HG03095 (cell line): Measurements from ENCODE around the gene TMPRSS11D.

Source experiments
- ATAC-seq: cut with Tn5 transposase; IDR thresholded peaks from one replicate; pipeline ENCODE4 v1.9.1; 2021; ENCODE audit warnings: moderate library complexity; ENCODE audit not compliant: unreplicated experiment

TMPRSS11D gene

GRCh38 chr4:67886281-67886680 lies 2.5 kb upstream of the TMPRSS11D start:
- ATAC-seq, result no peak

- no peak for ATAC-seq
Measured at GRCh38 chr4:67885762-67886161, 2.0 kb upstream of the TMPRSS11D start.

DNA sequence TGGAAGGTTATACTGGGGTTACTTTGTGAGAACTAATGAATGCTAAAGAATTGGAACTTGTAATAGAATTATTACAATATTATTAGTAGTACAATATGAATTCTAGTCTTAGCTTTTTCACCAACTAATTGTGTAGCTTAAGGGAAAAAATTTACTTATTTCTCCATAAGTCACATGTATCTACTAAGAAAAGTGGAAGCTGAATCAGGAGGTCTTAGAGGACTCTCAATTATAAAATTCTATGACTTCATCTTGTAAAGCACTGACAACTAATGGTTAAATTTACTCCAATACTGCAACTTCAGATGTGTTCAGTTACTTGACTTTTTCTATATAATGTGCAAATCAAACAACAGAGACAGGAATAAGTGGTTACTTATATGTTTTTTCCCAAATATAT lies 899 bp upstream of the TMPRSS11D start:
- ATAC-seq, result no peak

- ATAC-seq, result no peak
Measured at GRCh38 chr4:67883458-67883857, 344 bp downstream of the TMPRSS11D start.

DNA sequence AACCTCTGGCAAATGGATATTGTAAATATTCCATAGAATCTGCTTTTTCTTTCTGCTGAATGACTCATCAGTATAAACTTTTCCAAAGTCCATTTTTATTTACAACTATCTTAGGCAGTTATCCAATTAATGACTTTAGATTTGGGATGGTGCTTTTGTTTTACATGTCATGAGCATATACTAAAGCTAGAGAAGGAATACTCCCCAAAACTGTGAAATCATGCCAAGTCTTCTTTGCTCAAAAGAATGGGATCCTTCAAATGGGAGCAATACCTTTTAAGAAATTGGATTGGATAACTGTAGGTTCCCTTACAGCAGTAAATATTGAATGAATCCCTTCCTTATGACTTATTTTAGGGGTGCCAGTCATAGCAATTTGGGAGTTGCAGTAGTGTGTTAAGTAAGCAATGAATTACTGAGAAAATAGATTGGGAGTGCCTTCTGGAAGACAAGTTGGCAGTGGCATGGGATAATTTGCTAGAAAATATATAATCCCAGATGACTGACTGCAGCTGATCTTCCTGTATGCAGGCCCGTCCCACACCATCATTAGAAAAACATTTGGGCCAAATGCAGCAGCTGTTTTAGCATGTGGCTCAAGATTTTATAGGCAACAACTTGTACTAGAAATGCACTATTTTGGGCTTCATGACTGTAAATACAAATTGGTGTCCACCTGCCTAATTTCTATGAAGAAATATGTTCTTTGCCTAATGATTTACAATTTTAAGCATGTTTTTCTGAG lies 2.8 kb downstream of the TMPRSS11D start:
- no peak for ATAC-seq

GRCh38 chr4:67879486-67879885 lies 4.3 kb downstream of the TMPRSS11D start:
- ATAC-seq, result no peak

GRCh38 chr4:67877086-67877485 lies 6.7 kb downstream of the TMPRSS11D start:
- ATAC-seq, result no peak

GRCh38 chr4:67874986-67875385 lies 8.8 kb downstream of the TMPRSS11D start:
- no peak for ATAC-seq

DNA sequence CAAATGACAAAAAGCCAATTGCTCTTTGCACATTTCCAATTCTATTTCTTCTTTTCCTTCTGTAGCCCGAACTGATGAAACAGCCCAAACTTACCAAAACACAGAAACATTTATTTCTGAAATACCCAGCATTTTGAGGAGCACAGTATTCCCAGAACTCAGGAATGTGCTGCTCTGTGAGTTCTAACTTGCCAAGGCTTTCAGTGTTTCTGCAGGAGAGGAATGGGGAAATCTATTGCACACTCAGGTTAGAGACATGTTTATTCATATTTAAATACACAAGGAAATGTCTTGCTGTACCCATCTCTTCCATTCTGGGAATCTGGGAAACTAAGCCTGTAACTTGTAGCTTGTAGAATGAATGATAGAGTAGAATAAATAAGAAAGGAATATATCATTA lies 10.7 kb downstream of the TMPRSS11D start:
- ATAC-seq, result no peak

- peak; percentile 83 for ATAC-seq
Measured at GRCh38 chr4:67871867-67872266, 11.9 kb downstream of the TMPRSS11D start.

DNA sequence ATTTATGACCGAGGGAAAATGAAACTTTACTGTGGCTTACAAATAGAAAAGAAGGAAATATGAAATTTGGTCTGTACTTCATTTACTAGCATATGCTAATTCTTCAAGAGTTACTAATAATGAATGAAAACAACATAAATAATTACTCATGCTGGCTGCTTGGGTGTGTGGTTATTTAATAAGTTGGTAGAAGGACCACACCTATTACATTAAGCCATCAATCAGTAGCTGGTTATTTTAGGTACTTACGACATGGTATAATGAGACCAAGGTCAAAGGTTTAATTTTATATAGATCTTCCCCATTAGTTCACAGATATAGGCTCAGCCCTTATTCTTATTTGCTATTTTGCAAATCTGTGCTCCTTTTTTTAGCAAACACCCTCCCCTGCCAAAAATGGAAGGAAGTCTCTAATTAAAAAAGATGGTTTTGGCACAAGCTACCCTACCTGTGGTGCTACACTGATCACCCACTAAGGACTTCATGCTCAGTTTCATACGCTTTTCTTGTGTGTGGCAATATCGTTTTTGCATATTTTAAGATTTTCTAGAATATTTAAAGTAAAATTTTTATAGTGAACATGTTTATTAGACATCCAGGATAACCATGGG lies 14.1 kb downstream of the TMPRSS11D start:
- ATAC-seq, result no peak

GRCh38 chr4:67861513-67861912 lies 22.3 kb downstream of the TMPRSS11D start:
- ATAC-seq, result no peak

DNA sequence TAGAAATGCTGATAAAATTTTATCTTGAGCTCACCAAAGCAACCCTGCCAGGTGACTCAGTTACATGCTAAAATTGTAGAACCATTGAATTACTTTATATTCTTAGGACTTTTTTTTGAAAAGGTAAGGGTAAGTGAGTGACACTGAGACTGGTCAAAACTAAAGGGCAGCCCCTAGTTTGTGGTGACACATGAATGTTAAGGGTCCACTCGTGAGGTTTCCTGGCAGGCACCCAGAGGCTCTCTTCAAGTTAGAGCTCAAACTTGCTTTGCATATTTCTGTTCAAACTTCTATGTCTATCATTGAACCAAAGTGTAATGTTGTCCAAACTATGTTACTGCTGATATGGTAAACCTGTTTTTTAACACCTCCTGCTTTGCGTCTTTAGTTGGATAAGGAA lies 30.5 kb downstream of the TMPRSS11D start:
- ATAC-seq, result no peak

DNA sequence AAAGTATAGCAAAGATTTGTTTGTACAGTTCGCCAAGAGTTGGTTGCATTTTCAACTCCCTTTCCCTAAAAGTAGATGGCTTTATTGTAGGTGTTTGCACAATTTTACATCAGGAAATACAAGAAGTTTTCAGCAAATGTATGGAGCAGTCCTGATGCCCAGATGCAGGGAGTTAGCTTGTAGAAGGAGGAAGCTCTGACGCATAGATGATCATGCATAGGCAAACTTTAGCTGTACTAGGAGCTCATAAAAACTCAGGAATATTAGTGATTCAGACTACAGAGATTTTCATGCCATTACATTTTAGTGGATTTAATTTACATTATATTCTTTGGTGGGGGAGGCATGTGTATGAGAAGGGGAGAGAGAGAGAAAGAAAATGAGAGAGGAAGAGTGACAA lies 62.9 kb downstream of the TMPRSS11D start:
- no peak for ATAC-seq

- no peak for ATAC-seq
Measured at GRCh38 chr4:67810011-67810410, 73.8 kb downstream of the TMPRSS11D start.

DNA sequence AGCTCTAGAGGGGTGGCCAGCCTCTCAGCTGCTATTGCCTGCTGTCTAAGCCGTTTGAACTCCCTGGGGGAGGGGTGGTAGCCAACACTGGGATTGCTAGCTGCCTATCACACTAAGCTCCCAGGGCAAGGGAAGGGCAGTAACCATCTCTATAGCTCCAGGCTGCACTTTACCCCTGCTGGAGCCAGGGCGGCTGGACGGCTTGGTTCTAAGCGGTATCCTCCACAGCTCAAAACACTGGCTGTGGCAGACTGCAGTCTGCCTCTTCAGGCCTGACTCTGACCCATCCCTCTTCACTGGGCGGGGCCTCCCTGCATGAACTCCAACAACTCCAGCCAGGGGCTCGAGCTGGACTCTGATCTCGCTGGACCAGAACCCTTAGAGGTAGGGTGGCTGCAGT lies 74.3 kb downstream of the TMPRSS11D start:
- ATAC-seq, result no peak

- no peak for ATAC-seq
Measured at GRCh38 chr4:67796810-67797209, 87.0 kb downstream of the TMPRSS11D start.

GRCh38 chr4:67790721-67791120 lies 93.1 kb downstream of the TMPRSS11D start:
- ATAC-seq, result no peak

GRCh38 chr4:67787311-67787710 lies 96.5 kb downstream of the TMPRSS11D start:
- ATAC-seq, result no peak

DNA sequence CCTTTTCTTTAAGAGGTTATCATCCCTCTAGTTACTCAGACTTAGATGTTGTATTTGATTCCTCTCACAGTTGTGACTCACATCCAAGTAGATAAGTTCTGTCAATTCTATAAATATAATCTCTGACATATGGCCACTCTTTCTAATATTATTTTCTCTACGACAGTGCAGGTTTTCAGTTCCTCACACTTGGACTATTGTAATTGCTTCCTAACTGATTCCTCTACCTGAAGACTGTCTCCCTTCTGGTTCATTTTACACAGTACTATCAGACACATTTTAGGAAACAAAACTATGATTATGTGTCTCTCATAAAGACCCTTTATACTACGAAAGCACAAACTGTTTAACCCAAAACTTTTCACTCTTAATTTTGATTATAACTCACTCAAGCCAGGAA lies 98.3 kb downstream of the TMPRSS11D start:
- ATAC-seq, result no peak

DNA sequence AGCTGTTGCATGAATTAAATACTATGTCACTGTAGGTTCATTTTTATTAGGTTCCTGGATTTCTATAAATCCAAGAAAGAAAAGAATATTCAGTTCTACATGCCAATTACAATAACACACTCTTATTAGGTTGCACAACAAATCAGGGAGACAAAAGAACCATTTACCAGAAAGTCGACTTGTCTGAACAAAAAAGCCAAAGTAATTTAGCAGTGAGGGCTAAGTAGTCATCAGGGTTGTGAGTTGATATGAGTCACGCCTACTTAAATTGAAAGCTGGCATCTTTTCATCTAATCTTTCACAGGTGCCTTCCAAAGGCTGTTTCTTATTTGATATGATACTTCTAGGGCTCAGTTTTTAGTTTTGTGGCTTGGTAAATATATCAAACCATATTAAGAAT lies 104.2 kb downstream of the TMPRSS11D start:
- no peak for ATAC-seq

GRCh38 chr4:67776746-67777145 lies 107.1 kb downstream of the TMPRSS11D start:
- no peak for ATAC-seq
